OCI-LY7 (cell line): ENCODE measurements around the gene IGFN1. TPM values are rescaled to one million over a fixed set of nuclear protein-coding genes. Genes with fewer than 3 reads are reported as not detected.
A peak's percentile ranks its signal among the peaks of the same experiment; 100 is the strongest.

Experiments used
- BruUV-seq: library from RNA; stranded (reverse); fragments of 400-500 nt; replicated peaks from 2 replicates; lab custom pipeline; 2021; lab: Mats Ljungman, UMichigan
- CTCF ChIA-PET: fragments of 300-600 bp; sonication (Branson Sonifier 250); formaldehyde crosslinking; loops from one replicate; lab custom pipeline; 2022; ENCODE audit warnings: antibody characterized with exemption; ENCODE audit not compliant: unreplicated experiment; lab: Charles Lee
- POLR2A ChIA-PET: fragments of 300-600 bp; sonication (Branson Sonifier 250); formaldehyde crosslinking; loops from one replicate; lab custom pipeline; 2022; ENCODE audit warnings: antibody characterized with exemption; lab: Charles Lee
- DNase-seq: peaks from one replicate; pipeline ENCODE4 v3.0.0-alpha.2; 2015; ENCODE audit warnings: low spot score
- H2AFZ ChIP-seq: fragments of 200-600 bp; sonication (generic), shearing (Covaris generic); 2 replicates; pipeline ENCODE4 v1.6.1; 2014; ENCODE audit warnings: mild to moderate bottlenecking, antibody characterized with exemption, low read length, moderate library complexity
- H3K27ac ChIP-seq: fragments of 200-600 bp; sonication (generic); 2 replicates; pipeline ENCODE4 v1.5.1; 2014; ENCODE audit warnings: mixed run types, low read depth, mild to moderate bottlenecking, moderate library complexity, low read length, inconsistent platforms; ENCODE audit not compliant: poor library complexity, severe bottlenecking
- H3K36me3 ChIP-seq: fragments of 200-600 bp; sonication (generic); 2 replicates; pipeline ENCODE4 v1.6.1; 2014; ENCODE audit warnings: mild to moderate bottlenecking, antibody characterized with exemption, low read length, moderate library complexity, mixed read lengths; ENCODE audit not compliant: insufficient read depth
- H3K4me1 ChIP-seq: fragments of 200-600 bp; sonication (generic); 2 replicates; pipeline ENCODE4 v1.5.1; 2014; ENCODE audit warnings: mild to moderate bottlenecking, low read length; ENCODE audit not compliant: insufficient read depth, poor library complexity, severe bottlenecking
- H3K4me2 ChIP-seq: fragments of 200-600 bp; sonication (generic); 2 replicates; pipeline ENCODE4 v1.6.1; 2014; ENCODE audit warnings: mild to moderate bottlenecking, low read length
- H3K4me3 ChIP-seq: fragments of 200-600 bp; sonication (generic); 2 replicates; pipeline ENCODE4 v1.5.1; 2014; ENCODE audit warnings: mild to moderate bottlenecking, low read depth, low read length; ENCODE audit not compliant: poor library complexity, severe bottlenecking
- H3K79me2 ChIP-seq: fragments of 200-600 bp; sonication (generic); 2 replicates; pipeline ENCODE4 v1.6.1; 2016; ENCODE audit warnings: low read depth, mild to moderate bottlenecking, low read length, moderate library complexity, mixed read lengths; ENCODE audit not compliant: insufficient read depth
- H3K9me2 ChIP-seq: fragments of 200-600 bp; sonication (generic); 2 replicates; pipeline ENCODE4 v1.6.1; 2016; ENCODE audit warnings: mild to moderate bottlenecking, low read length, mixed read lengths; ENCODE audit not compliant: insufficient read depth
- H3K9me3 ChIP-seq: fragments of 200-600 bp; sonication (generic); 2 replicates; pipeline ENCODE4 v1.6.1; 2014; ENCODE audit warnings: mild to moderate bottlenecking, mixed run types, low read length, mixed read lengths
- H4K20me1 ChIP-seq: fragments of 200-600 bp; sonication (generic); 2 replicates; pipeline ENCODE4 v1.6.1; 2014; ENCODE audit warnings: mild to moderate bottlenecking, antibody characterized with exemption, low read length, moderate library complexity, mixed read lengths; ENCODE audit not compliant: insufficient read depth
- EZH2phosphoT487 ChIP-seq: fragments of 200-600 bp; sonication (generic); IDR thresholded peaks from 2 replicates; pipeline ENCODE4 v1.6.1; 2018; ENCODE audit warnings: low read depth, borderline replicate concordance, mild to moderate bottlenecking, mixed run types, antibody characterized with exemption, low read length, moderate library complexity, mixed read lengths
- intact Hi-C: fragments of 100-400 bp; cut with micrococcal nuclease; formaldehyde crosslinking; loops from one replicate; pipeline ENCODE4 v1.10.0; 2022; ENCODE audit not compliant: unreplicated experiment
- total RNA-seq, 2 experiments: library from RNA; depleted of rRNA in 1 of 2; stranded (reverse); fragments of >200 nt in 1 of 2; shearing (Covaris generic) in 1 of 2; gene quantifications; 2 replicates each; pipeline ENCODE4 v1.2.3, GENCODE V29; 2014 to 2022
- TF ChIP-seq, protein P1 (sequence below): fragments of 200-600 bp; sonication (generic); conservative IDR thresholded peaks from 2 replicates; pipeline ENCODE4 v1.5.1; 2014; ENCODE audit warnings: mild to moderate bottlenecking, antibody characterized with exemption, low read length, moderate library complexity, mixed read lengths

The IGFN1 gene
- total RNA-seq, 2 experiments from 2014 or later: not detected

DNA sequence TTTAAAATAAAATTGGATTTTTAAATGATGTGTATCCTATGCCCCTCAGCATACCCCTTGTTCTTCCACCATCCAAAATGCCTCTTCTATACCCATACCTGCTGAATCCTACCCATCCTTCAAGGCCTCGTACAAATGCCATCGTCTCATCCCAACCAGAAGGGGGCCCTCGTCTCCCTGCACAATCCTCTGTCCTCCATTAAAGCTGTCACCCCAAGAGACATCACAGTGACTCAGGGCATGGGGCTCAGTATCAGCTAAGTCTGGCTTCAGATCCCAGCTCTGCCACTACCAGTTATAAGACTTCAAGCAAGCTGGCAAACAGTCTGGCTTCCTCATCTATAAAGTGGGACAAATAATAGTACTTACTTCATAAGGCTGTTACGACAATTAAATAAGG, 23.8 kb downstream of the IGFN1 start:
- no peak overlapping the region for H3K4me2 ChIP-seq
- TF ChIP-seq EZH2phosphoT487: no peak
- TF ChIP-seq, protein P1, sequence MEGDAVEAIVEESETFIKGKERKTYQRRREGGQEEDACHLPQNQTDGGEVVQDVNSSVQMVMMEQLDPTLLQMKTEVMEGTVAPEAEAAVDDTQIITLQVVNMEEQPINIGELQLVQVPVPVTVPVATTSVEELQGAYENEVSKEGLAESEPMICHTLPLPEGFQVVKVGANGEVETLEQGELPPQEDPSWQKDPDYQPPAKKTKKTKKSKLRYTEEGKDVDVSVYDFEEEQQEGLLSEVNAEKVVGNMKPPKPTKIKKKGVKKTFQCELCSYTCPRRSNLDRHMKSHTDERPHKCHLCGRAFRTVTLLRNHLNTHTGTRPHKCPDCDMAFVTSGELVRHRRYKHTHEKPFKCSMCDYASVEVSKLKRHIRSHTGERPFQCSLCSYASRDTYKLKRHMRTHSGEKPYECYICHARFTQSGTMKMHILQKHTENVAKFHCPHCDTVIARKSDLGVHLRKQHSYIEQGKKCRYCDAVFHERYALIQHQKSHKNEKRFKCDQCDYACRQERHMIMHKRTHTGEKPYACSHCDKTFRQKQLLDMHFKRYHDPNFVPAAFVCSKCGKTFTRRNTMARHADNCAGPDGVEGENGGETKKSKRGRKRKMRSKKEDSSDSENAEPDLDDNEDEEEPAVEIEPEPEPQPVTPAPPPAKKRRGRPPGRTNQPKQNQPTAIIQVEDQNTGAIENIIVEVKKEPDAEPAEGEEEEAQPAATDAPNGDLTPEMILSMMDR: peak; percentile 63
- H3K79me2 ChIP-seq: no peaks in the 10 kb centered on the region
- peaks cover 2% of the 10 kb centered on the region for H3K4me1 ChIP-seq
- no TSS peak for BruUV-seq
- H4K20me1 ChIP-seq: no peaks in the 10 kb centered on the region
- H3K9me3 ChIP-seq: no peaks in the 10 kb centered on the region
- no peak overlapping the region for H2AFZ ChIP-seq
- CTCF ChIA-PET: interaction anchor here (0.6 kb wide), 1 partner anchor 1100 kb away, joined by 4 read pairs; no protein-coding TSS in a partner anchor
- no peak for DNase-seq
- no peak overlapping the region for H3K27ac ChIP-seq
- no peaks in the 10 kb centered on the region for H3K9me2 ChIP-seq
- POLR2A ChIA-PET: no interaction called here
- intact Hi-C loops: no loop called here
- no peak overlapping the region for H3K4me3 ChIP-seq
- H3K36me3 ChIP-seq: no peaks in the 10 kb centered on the region

DNA sequence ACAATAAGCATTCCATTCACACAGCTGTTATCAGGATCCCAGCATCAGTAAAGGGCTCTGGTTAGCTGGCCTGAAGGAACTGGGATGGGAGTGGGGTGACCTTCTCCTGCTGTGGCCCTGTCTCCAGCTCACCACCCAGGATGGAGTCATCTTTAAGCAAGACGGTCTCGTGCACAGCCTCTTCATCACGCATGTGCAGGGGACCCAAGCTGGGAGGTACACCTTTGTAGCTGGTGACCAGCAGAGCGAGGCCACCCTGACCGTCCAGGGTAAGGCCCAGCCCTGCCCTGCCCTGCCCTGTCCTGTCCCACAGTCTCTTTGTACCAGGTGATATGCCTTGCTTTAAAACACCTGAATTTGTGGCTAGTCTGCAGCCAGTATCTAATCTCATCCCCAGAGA, 24.3 kb downstream of the IGFN1 start:
- TF ChIP-seq, protein P1: no peak
- TF ChIP-seq EZH2phosphoT487: no peak
- DNase-seq: no peak

DNA sequence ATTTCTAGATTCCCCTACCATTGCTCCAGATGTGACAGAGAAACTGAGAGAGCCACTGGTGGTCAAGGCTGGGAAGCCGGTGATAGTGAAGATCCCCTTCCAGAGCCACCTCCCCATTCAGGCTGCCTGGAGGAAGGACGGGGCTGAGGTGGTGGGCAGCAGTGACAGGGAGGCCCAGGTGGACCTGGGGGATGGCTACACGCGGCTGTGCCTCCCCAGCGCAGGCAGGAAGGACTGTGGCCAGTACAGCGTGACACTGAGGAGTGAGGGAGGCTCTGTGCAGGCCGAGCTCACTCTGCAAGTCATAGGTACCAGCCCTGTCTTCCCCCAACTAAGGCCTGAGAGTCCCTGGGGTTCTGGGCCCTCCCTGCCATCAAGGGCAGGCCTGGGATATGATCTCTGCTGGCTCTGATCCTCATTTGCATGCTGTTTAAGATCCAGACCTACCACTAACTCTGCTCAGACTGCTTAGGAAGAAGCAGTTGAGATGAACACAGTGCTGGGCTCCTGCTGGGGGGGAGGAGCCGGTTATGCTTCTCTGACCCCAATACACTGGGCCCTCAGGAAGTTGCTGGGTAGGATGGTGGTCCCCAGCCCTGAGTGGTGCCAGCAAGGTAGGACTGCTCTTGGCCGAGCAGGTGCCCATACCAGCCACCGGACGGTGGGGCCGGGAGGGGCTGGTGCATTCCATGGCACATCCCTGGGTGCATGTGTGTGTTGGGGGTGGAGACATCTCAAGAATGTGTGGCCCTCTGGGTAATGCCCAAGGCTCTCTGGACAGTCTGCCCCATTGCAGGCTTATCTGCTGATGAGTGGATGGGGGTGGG, 25.1 kb downstream of the IGFN1 start:
- Histone ChIP-seq H3K36me3 (no peaks in the 10 kb centered on the region), H3K79me2 (no peaks in the 10 kb centered on the region), H3K27ac (no peak overlapping the region), H3K9me2 (no peaks in the 10 kb centered on the region), H3K9me3 (no peaks in the 10 kb centered on the region), H2AFZ (no peak overlapping the region), H3K4me2 (no peak overlapping the region), H3K4me3 (no peak overlapping the region), H3K4me1 (peaks cover 5% of the 10 kb centered on the region), H4K20me1 (no peaks in the 10 kb centered on the region)
- ChIA-PET POLR2A (no interaction called here), CTCF (no interaction called here)
- TF ChIP-seq, protein P1: no peak
- TF ChIP-seq EZH2phosphoT487: no peak
- no TSS peak for BruUV-seq
- no peak for DNase-seq
- intact Hi-C loops: no loop called here

More for the DNA sequence above, 24.3 kb downstream of the IGFN1 start:
- ChIA-PET POLR2A (no interaction called here), CTCF (interaction anchor here (0.6 kb wide), 1 partner anchor 1100 kb away, joined by 4 read pairs; no protein-coding TSS in a partner anchor)
- no peaks in the 10 kb centered on the region for H3K36me3 ChIP-seq
- no peak overlapping the region for H3K4me2 ChIP-seq
- no peaks in the 10 kb centered on the region for H3K9me3 ChIP-seq
- no peak overlapping the region for H3K27ac ChIP-seq
- H4K20me1 ChIP-seq: no peaks in the 10 kb centered on the region
- no peak overlapping the region for H2AFZ ChIP-seq
- peaks cover 5% of the 10 kb centered on the region for H3K4me1 ChIP-seq
- intact Hi-C loops: no loop called here
- H3K9me2 ChIP-seq: no peaks in the 10 kb centered on the region
- H3K4me3 ChIP-seq: no peak overlapping the region
- no peaks in the 10 kb centered on the region for H3K79me2 ChIP-seq
- BruUV-seq: no TSS peak
